ENCODE results near the gene DUSP23.

The DUSP23 gene

DNA sequence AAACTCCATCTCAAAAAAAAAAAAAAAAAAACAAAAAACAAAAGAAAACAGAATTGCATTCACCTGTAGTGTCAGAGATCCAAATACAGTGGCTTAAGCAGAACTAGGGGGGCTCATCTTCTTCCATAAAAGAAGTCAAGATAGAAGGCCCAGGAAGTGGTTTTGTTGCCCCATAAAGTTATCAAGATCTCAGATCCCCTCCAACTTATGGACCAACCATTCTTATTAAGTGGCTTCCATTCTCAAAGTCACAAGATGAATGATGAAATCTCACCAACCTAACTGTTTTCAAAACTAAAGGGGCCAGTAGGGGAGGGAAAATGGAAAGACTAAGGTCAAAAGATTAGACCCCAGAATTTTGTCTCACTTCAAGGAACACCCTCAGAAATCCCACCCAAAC is 30.1 kb upstream of the DUSP23 start:
- H3K4me3 ChIP-seq (ENCODE audit: control insufficient read depth, low read depth, low read length): no peak overlapping the region
- no peak for DNase-seq (ENCODE audit: low read depth)
- TF ChIP-seq, protein P1, sequence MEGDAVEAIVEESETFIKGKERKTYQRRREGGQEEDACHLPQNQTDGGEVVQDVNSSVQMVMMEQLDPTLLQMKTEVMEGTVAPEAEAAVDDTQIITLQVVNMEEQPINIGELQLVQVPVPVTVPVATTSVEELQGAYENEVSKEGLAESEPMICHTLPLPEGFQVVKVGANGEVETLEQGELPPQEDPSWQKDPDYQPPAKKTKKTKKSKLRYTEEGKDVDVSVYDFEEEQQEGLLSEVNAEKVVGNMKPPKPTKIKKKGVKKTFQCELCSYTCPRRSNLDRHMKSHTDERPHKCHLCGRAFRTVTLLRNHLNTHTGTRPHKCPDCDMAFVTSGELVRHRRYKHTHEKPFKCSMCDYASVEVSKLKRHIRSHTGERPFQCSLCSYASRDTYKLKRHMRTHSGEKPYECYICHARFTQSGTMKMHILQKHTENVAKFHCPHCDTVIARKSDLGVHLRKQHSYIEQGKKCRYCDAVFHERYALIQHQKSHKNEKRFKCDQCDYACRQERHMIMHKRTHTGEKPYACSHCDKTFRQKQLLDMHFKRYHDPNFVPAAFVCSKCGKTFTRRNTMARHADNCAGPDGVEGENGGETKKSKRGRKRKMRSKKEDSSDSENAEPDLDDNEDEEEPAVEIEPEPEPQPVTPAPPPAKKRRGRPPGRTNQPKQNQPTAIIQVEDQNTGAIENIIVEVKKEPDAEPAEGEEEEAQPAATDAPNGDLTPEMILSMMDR (conservative IDR thresholded peaks at IDR 0.05; ENCODE audit: control insufficient read depth, insufficient read depth, low read depth, low read length): no peak

DNA sequence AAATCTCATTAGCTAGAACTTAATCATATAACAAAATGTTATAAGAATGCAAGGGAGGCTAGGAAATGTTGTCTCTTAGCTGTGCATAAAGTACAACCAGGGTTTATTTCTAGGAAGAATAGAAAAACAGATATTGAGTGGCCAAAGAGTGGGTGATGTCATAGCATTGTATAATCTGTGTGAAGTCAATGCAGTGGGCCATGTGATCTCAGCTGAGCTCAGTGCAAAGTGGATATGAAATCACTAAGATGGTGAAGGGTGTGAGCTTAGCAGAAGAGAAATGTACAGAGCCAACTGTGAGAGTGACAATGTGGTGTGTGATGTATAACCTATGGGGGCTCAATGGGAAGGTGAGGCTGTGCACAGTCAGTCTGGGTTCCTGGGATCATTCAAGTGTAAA is 29.7 kb upstream of the DUSP23 start:
- DNase-seq (ENCODE audit: low read depth): peak; percentile 26

DNA sequence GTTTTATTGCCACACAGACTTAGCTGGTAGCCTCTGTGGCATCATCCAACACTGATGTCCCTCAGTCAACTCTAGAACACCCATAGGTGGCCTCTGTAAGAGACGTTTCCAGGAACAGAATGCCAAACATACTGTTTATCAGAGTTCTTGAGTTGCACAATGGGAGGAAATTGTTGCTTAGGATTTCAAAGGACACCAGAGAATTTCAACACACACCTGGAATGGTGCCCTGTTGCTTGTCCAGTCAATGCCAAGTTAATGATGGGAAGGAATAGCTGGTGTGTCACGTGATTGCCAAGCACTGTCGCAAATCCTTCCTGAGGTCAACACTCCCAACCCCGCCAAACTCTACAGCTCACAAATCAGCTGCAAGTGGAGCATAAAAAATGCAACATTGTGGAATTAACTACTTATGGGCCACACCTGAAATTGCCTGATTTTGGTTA is 28.6 kb upstream of the DUSP23 start:
- no peak overlapping the region for H3K4me3 ChIP-seq (ENCODE audit: control insufficient read depth, low read depth, low read length)
- peak; percentile 96 for DNase-seq (ENCODE audit: low read depth)
- TF ChIP-seq, protein P1 (conservative IDR thresholded peaks at IDR 0.05; ENCODE audit: control insufficient read depth, insufficient read depth, low read depth, low read length): no peak

More for the DNA sequence above, 29.7 kb upstream of the DUSP23 start:
- no peak overlapping the region for H3K4me3 ChIP-seq (ENCODE audit: control insufficient read depth, low read depth, low read length)
- TF ChIP-seq, protein P1 (conservative IDR thresholded peaks at IDR 0.05; ENCODE audit: control insufficient read depth, insufficient read depth, low read depth, low read length): no peak

DNA sequence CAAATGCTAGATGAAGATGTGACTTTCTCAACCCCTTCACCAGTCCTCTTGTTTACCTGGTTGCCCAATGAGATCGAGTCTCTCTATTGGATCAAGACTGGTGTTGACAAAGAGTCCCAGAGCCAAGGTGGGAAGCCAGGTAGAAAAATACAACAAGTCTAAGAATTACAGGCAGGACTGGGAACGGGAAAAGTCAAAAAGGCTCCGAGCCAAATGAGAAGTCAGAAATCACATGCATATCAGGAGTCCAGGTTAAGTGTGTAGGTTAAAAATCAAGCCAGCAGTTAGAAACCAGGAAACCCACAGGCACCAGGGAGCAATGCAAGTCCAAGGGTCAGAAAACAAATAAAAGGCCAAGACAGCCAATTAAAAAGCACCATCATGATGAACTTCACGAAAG is 27.4 kb upstream of the DUSP23 start:
- TF ChIP-seq, protein P1 (conservative IDR thresholded peaks at IDR 0.05; ENCODE audit: control insufficient read depth, insufficient read depth, low read depth, low read length): no peak
- H3K4me3 ChIP-seq (ENCODE audit: control insufficient read depth, low read depth, low read length): no peak overlapping the region
- DNase-seq (ENCODE audit: low read depth): no peak

DNA sequence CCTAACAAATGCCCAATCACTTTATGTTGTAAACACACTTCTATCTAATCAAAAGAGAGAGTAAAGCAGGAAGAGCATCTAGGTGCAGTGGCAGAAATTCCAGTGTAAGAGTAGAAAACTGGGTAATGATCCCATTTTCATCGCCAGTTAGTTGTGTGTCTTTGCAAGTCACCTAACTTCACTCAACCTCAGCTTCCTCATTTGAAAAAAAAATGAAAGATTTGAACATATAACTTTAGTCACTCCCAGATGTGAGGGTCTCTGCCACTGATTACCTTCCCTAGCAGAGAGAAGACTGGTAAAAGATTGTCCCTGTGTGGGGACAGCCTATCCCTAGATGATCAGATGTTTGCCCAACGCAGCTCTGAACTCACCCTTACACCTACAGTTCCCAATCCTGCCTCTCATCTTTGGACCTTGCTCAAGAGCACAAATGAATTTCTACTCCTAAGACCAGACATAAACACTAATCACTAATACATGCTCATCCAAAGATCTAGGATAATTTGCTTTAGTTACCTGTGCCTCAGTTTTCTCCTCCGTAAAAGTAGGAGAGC is 25.2 kb upstream of the DUSP23 start:
- no peak for DNase-seq (ENCODE audit: low read depth)
- TF ChIP-seq, protein P1 (conservative IDR thresholded peaks at IDR 0.05; ENCODE audit: control insufficient read depth, insufficient read depth, low read depth, low read length): no peak
- no peak overlapping the region for H3K4me3 ChIP-seq (ENCODE audit: control insufficient read depth, low read depth, low read length)

DNA sequence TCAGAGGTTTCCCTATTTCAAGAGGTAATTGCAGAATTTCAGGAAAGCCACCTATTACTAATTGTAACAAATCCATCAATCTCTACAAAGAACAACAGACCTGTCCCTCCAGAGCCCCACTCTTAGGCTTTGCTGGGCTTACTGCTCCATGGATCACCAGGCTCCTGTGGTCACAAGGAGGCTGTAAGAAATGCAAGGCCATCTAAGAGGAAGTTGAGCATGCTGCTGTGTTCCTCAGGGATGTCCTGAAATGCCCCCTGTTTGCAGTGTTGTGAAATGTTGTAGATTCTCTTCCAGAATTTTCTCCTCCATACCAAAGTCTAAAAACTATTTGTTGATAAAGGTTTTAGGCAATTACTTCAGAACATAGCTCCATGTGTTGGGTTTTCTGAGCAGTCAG is 24.4 kb upstream of the DUSP23 start:
- peak; percentile 53 for DNase-seq (ENCODE audit: low read depth)
- TF ChIP-seq, protein P1 (conservative IDR thresholded peaks at IDR 0.05; ENCODE audit: control insufficient read depth, insufficient read depth, low read depth, low read length): no peak
- H3K4me3 ChIP-seq (ENCODE audit: control insufficient read depth, low read depth, low read length): no peak overlapping the region

DNA sequence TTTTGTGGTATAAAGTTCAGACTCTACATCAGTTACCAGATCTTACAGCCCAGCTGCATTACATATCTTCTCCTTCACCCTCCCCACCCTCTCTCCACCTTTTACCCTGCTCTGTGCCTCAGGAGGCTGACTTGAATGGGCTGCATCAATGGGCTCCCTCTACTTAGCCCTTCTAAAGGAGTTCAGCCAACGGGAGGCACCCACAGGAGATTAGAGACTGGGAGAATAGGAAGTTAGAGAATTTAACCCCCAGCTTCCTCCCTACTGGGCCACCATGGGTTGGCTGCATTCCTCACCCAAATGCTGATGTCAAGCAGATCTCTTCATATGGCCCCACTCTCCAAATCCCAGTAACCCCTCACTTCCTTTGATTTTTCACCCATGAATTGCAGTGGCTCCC is 17.1 kb upstream of the DUSP23 start:
- TF ChIP-seq, protein P1 (conservative IDR thresholded peaks at IDR 0.05; ENCODE audit: control insufficient read depth, insufficient read depth, low read depth, low read length): no peak
- DNase-seq (ENCODE audit: low read depth): no peak
- H3K4me3 ChIP-seq (ENCODE audit: control insufficient read depth, low read depth, low read length): no peak overlapping the region

Data from fibroblast of mammary gland (primary cell).